Kidney (tissue), 14 donors: ENCODE results near the gene FERMT1. TPM values are rescaled to one million over a fixed set of nuclear protein-coding genes. Genes with fewer than 3 reads are reported as not detected.
"Not testable (repeated sequence)": the region's sequence is repeated elsewhere in the genome, so short reads cannot be mapped to it uniquely, and the experiment has no call there.

ENCODE experiments used
- DNase-seq, 5 donors: peaks; one replicate each; pipeline ENCODE4 v3.0.0-alpha.2; 2013 to 2020
- FAIRE-seq: peaks from 2 replicates; lab custom pipeline; 2012; peaks lifted over from hg19 to GRCh38; lab: Jason Lieb, UNC
- H3K27ac ChIP-seq, 2 donors: one replicate each; pipeline ENCODE4 v1.7.0; 2013; ENCODE audit warnings: low read depth in 2 of 2, low read length in 2 of 2, inconsistent platforms in 1 of 2
- H3K27me3 ChIP-seq: one replicate; pipeline ENCODE4 v1.7.1; 2013; ENCODE audit warnings: low read length, inconsistent platforms; ENCODE audit not compliant: control insufficient read depth, insufficient read depth
- H3K36me3 ChIP-seq, 3 donors: one replicate each; pipeline versions ENCODE4 v1.7.0 to v1.7.1; 2013; ENCODE audit warnings: low read length in 3 of 3, control low read depth in 1 of 3, inconsistent platforms in 1 of 3; ENCODE audit not compliant: insufficient read depth in 3 of 3, control insufficient read depth in 2 of 3
- H3K4me1 ChIP-seq, 3 donors: one replicate each; pipeline versions ENCODE4 v1.7.0 to v1.7.1; 2013; ENCODE audit warnings: low read length in 3 of 3, inconsistent platforms in 1 of 3, low read depth in 1 of 3; ENCODE audit not compliant: control insufficient read depth in 2 of 3, insufficient read depth in 2 of 3
- H3K4me3 ChIP-seq, 3 donors: one replicate each; pipeline versions ENCODE4 v1.7.0 to v1.8.1; 2013; ENCODE audit warnings: low read length in 3 of 3, control low read depth in 1 of 3, inconsistent platforms in 1 of 3
- H3K9ac ChIP-seq, 3 donors: one replicate each; pipeline versions ENCODE4 v1.7.0 to v1.7.1; 2013; ENCODE audit warnings: low read length in 3 of 3, control low read depth in 1 of 3, inconsistent platforms in 1 of 3
- H3K9me3 ChIP-seq, 3 donors: one replicate each; pipeline versions ENCODE4 v1.7.0 to v1.7.1; 2013; ENCODE audit warnings: low read length in 3 of 3, control low read depth in 1 of 3, inconsistent platforms in 1 of 3; ENCODE audit not compliant: control insufficient read depth in 2 of 3, insufficient read depth in 1 of 3
- intact Hi-C: fragments of 100-400 bp; cut with DNase I; formaldehyde crosslinking; loops from one replicate; pipeline ENCODE4 v1.11.1; 2022
- polyA plus RNA-seq: library from polyadenylated mRNA; stranded (reverse); fragments of 350-450 nt; fragmentation: Illumina TruSeq; extraction: RNeasy Lipid Tissue Mini Kit (QIAGEN cat#74804); gene quantifications from one replicate; pipeline ENCODE4 v1.2.3, GENCODE V29; 2014; ENCODE audit warnings: low read depth, low replicate concordance; ENCODE audit not compliant: insufficient read depth
- total RNA-seq: library from RNA; stranded (reverse); fragmentation: NEBNext Ultra II Directional; extraction: Animal tissue kit (Norgen Biotek cat#: 25700); gene quantifications from one replicate; pipeline ENCODE4 v1.2.1, GENCODE V29; 2021
- TF ChIP-seq, protein P1 (sequence below): IDR thresholded peaks from 3 replicates; pipeline ENCODE4 v1.5.1; 2012; ENCODE audit warnings: mild to moderate bottlenecking, moderate library complexity, borderline replicate concordance; ENCODE audit not compliant: insufficient read depth; ENCODE audit errors: extremely low read depth
- donor health status: control.
- donor health status: control.
- donor health status: control.
- donor health status: control.
- donor health status: control.
- donor health status: DM: yes; HTN: yes; CAD: no.
- donor health status: Normal renal cell carcinoma (clear cell type).

The FERMT1 gene
- total and polyA plus RNA-seq, 2 donors from 2014 or later, result 0.57 to 2.2 TPM

- FAIRE-seq (no peak), DNase-seq (peak in 1 of 5 donors; percentile 31)
- H3K4me3 ChIP-seq, result no peak overlapping the region
- no peak overlapping the region for H3K9ac ChIP-seq
- no peaks in the 10 kb centered on the region for H3K27me3 ChIP-seq
- H3K36me3 ChIP-seq, result peaks cover 7 to 46% (median 9%) of the 10 kb centered on the region in 3 donors
- H3K27ac ChIP-seq, result no peak overlapping the region
- H3K9me3 ChIP-seq, result no peaks in the 10 kb centered on the region
- H3K4me1 ChIP-seq, result no peaks in the 10 kb centered on the region
- TF ChIP-seq, protein P1, sequence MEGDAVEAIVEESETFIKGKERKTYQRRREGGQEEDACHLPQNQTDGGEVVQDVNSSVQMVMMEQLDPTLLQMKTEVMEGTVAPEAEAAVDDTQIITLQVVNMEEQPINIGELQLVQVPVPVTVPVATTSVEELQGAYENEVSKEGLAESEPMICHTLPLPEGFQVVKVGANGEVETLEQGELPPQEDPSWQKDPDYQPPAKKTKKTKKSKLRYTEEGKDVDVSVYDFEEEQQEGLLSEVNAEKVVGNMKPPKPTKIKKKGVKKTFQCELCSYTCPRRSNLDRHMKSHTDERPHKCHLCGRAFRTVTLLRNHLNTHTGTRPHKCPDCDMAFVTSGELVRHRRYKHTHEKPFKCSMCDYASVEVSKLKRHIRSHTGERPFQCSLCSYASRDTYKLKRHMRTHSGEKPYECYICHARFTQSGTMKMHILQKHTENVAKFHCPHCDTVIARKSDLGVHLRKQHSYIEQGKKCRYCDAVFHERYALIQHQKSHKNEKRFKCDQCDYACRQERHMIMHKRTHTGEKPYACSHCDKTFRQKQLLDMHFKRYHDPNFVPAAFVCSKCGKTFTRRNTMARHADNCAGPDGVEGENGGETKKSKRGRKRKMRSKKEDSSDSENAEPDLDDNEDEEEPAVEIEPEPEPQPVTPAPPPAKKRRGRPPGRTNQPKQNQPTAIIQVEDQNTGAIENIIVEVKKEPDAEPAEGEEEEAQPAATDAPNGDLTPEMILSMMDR, result no peak
- intact Hi-C loops, result no loop called here
These were observed 88.5 kb downstream of the FERMT1 start for GRCh38 chr20:6034134-6034969.

- H3K4me3 ChIP-seq, H3K27ac ChIP-seq, H3K9me3 ChIP-seq, H3K9ac ChIP-seq, H3K27me3 ChIP-seq, FAIRE-seq, H3K4me1 ChIP-seq, intact Hi-C loops, DNase-seq: not testable (repeated sequence)
- H3K36me3 ChIP-seq, result peaks cover 3 to 37% (median 10%) of the 10 kb centered on the region in 3 donors
These were observed 89.9 kb downstream of the FERMT1 start for GRCh38 chr20:6032907-6033306.

- DNase-seq, result no peak
- no peak overlapping the region for H3K9ac ChIP-seq
- no peaks in the 10 kb centered on the region for H3K9me3 ChIP-seq
- TF ChIP-seq, protein P1, result no peak
- H3K4me3 ChIP-seq, result no peak overlapping the region
- peaks cover 2 to 24% (median 6%) of the 10 kb centered on the region in 3 donors for H3K36me3 ChIP-seq
- intact Hi-C loops, result no loop called here
- no peaks in the 10 kb centered on the region for H3K27me3 ChIP-seq
- no peak overlapping the region for H3K27ac ChIP-seq
- no peak for FAIRE-seq
- H3K4me1 ChIP-seq, result no peaks in the 10 kb centered on the region
These were observed 92.3 kb downstream of the FERMT1 start for GRCh38 chr20:6030453-6031080.

DNA sequence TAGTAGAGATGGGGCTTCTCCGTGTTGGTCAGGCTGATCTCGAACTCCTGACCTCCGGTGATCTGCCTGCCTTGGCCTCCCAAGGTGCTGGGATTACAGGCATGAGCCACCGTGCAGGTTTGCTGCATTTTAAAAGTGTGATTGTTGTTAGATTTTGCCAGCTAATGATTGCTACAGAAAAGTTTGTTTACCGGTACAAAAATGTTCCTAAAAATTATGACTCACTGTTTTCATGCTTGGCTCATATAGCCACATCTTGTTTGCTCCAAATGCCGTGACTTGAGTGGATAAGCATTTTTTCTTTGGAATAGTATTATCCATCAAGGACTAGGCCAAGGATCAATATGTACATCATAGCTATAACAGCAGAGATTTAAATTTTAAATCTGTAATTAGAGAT is 93.3 kb downstream of the FERMT1 start:
- FAIRE-seq (no peak), DNase-seq (no peak)
- H3K4me3 ChIP-seq, result no peak overlapping the region
- H3K9me3 ChIP-seq, result peaks cover 0 to 10% (median 6%) of the 10 kb centered on the region in 3 donors
- TF ChIP-seq, protein P1, result no peak
- H3K4me1 ChIP-seq, result no peaks in the 10 kb centered on the region
- intact Hi-C loops, result no loop called here
- no peaks in the 10 kb centered on the region for H3K27me3 ChIP-seq
- peaks cover 7 to 30% (median 8%) of the 10 kb centered on the region in 3 donors for H3K36me3 ChIP-seq
- no peak overlapping the region for H3K27ac ChIP-seq
- no peak overlapping the region for H3K9ac ChIP-seq
